HG02610 (cell line): ENCODE measurements around the gene CDK5RAP1.

ENCODE experiments used
- ATAC-seq: cut with Tn5 transposase; IDR thresholded peaks from one replicate; pipeline ENCODE4 v1.9.1; 2021; ENCODE audit warnings: mild to moderate bottlenecking, moderate library complexity; ENCODE audit not compliant: unreplicated experiment

Gene CDK5RAP1

GRCh38 chr20:33337119-33337518, 64.2 kb downstream of the CDK5RAP1 start:
- peak; percentile 18 for ATAC-seq

- no peak for ATAC-seq
Measured at GRCh38 chr20:33336375-33336774, 64.9 kb downstream of the CDK5RAP1 start.

- no peak for ATAC-seq
Measured at GRCh38 chr20:33334111-33334510, 67.2 kb downstream of the CDK5RAP1 start.

GRCh38 chr20:33333616-33334015, 67.7 kb downstream of the CDK5RAP1 start:
- ATAC-seq = no peak

GRCh38 chr20:33332905-33333456, 68.3 kb downstream of the CDK5RAP1 start:
- ATAC-seq = no peak

- ATAC-seq = no peak
Measured at GRCh38 chr20:33328157-33329137, 72.9 kb downstream of the CDK5RAP1 start.

GRCh38 chr20:33325350-33325749, 76.0 kb downstream of the CDK5RAP1 start:
- no peak for ATAC-seq

- ATAC-seq = no peak
Measured at GRCh38 chr20:33323236-33323635, 78.1 kb downstream of the CDK5RAP1 start.

GRCh38 chr20:33322456-33322855, 78.9 kb downstream of the CDK5RAP1 start:
- no peak for ATAC-seq

GRCh38 chr20:33320006-33320405, 81.3 kb downstream of the CDK5RAP1 start:
- ATAC-seq = no peak

- ATAC-seq = no peak
Measured at GRCh38 chr20:33318096-33318429, 83.3 kb downstream of the CDK5RAP1 start.

GRCh38 chr20:33317424-33318095, 83.8 kb downstream of the CDK5RAP1 start:
- no peak for ATAC-seq

- ATAC-seq = no peak
Measured at GRCh38 chr20:33316958-33317357, 84.4 kb downstream of the CDK5RAP1 start.

- ATAC-seq = no peak
Measured at GRCh38 chr20:33316343-33316742, 85.0 kb downstream of the CDK5RAP1 start.

- no peak for ATAC-seq
Measured at GRCh38 chr20:33313686-33314314, 87.5 kb downstream of the CDK5RAP1 start.

- ATAC-seq = no peak
Measured at GRCh38 chr20:33312583-33312982, 88.7 kb downstream of the CDK5RAP1 start.

- no peak for ATAC-seq
Measured at GRCh38 chr20:33311996-33312395, 89.3 kb downstream of the CDK5RAP1 start.

GRCh38 chr20:33311011-33311410, 90.3 kb downstream of the CDK5RAP1 start:
- no peak for ATAC-seq

- ATAC-seq = no peak
Measured at GRCh38 chr20:33310327-33310899, 90.9 kb downstream of the CDK5RAP1 start.

GRCh38 chr20:33309631-33310030, 91.7 kb downstream of the CDK5RAP1 start:
- no peak for ATAC-seq
